ENCODE data around the gene NRP2.

Gene NRP2

GRCh38 chr2:205768341-205768740, 86.0 kb downstream of the NRP2 start:
- no peak overlapping the region for H3K4me3 ChIP-seq (ENCODE audit: low read depth, low read length)
- no peak for TF ChIP-seq CTCF (IDR thresholded peaks at IDR 0.05; ENCODE audit: low read depth, low read length, missing control alignments)
- DNase-seq (ENCODE audit: low read depth): no peak
- in situ Hi-C loops (cut with HindIII; ENCODE audit: low sequenced_read_pairs): no loop called here

- no peak overlapping the region for H3K4me3 ChIP-seq (ENCODE audit: low read depth, low read length)
- no peak for TF ChIP-seq CTCF (IDR thresholded peaks at IDR 0.05; ENCODE audit: low read depth, low read length, missing control alignments)
- no peak for DNase-seq (ENCODE audit: low read depth)
- in situ Hi-C loops (cut with HindIII; ENCODE audit: low sequenced_read_pairs): no loop called here
These were observed 86.7 kb downstream of the NRP2 start for GRCh38 chr2:205768815-205769494.

- TF ChIP-seq CTCF (IDR thresholded peaks at IDR 0.05; ENCODE audit: low read depth, low read length, missing control alignments): no peak
- DNase-seq (ENCODE audit: low read depth): peak; percentile 85
- in situ Hi-C loops (cut with HindIII; ENCODE audit: low sequenced_read_pairs): no loop called here
- H3K4me3 ChIP-seq (ENCODE audit: low read depth, low read length): no peak overlapping the region
These were observed 87.2 kb downstream of the NRP2 start for GRCh38 chr2:205769495-205769850.

- no peak for TF ChIP-seq CTCF (IDR thresholded peaks at IDR 0.05; ENCODE audit: low read depth, low read length, missing control alignments)
- in situ Hi-C loops (cut with HindIII; ENCODE audit: low sequenced_read_pairs): no loop called here
- no peak overlapping the region for H3K4me3 ChIP-seq (ENCODE audit: low read depth, low read length)
- no peak for DNase-seq (ENCODE audit: low read depth)
These were observed 87.6 kb downstream of the NRP2 start for GRCh38 chr2:205769879-205770278.

- in situ Hi-C loops (cut with HindIII; ENCODE audit: low sequenced_read_pairs): no loop called here
- H3K4me3 ChIP-seq (ENCODE audit: low read depth, low read length): no peak overlapping the region
- no peak for DNase-seq (ENCODE audit: low read depth)
- TF ChIP-seq CTCF (IDR thresholded peaks at IDR 0.05; ENCODE audit: low read depth, low read length, missing control alignments): no peak
These were observed 88.3 kb downstream of the NRP2 start for GRCh38 chr2:205770577-205770976.

- TF ChIP-seq CTCF (IDR thresholded peaks at IDR 0.05; ENCODE audit: low read depth, low read length, missing control alignments): no peak
- H3K4me3 ChIP-seq (ENCODE audit: low read depth, low read length): no peak overlapping the region
- DNase-seq (ENCODE audit: low read depth): no peak
- in situ Hi-C loops (cut with HindIII; ENCODE audit: low sequenced_read_pairs): no loop called here
These were observed 88.7 kb downstream of the NRP2 start for GRCh38 chr2:205771031-205771430.
